ENCODE results near the gene BBS9.

DNA sequence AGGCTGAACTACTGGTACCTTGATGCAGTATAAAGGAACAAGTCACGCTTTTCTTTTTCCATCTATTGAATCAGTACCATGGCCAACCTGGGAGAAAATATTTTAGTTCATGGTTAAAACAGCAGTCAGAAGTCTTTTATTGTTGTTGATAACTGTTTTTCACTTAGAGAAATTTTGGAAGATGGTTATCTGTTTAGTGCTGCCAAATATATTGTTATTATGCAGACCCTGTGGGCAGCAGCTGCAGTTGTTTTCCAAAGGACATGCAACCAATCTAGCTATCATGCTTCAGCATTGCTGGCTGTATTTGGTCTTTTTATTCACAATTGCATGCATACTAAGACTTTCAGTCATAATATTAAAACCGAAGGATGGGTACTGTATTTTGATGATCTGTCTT, 169.5 kb downstream of the BBS9 start:
- TF ChIP-seq POLR2AphosphoS5 (IDR thresholded peaks at IDR 0.05; ENCODE audit: low read depth, low read length) (no peak), POLR2A (IDR thresholded peaks at IDR 0.05; ENCODE audit: low read depth, low read length) (no peak)

Data from GM12892 (cell line).